ENCODE data around the gene MS4A10. TPM values are rescaled to one million over a fixed set of nuclear protein-coding genes. Genes with fewer than 3 reads are reported as not detected.

MS4A10 gene
- polyA plus RNA-seq, 1 donor (not counting 4 experiments of a cell fraction or from before 2014, with no cell fraction given) = not detected

- H3K27me3 ChIP-seq (ENCODE audit: control insufficient read depth, extremely low read depth, insufficient read depth, low read length) = no peaks in the 10 kb centered on the region
- peaks cover 15% of the 10 kb centered on the region for H3K79me2 ChIP-seq (ENCODE audit: control insufficient read depth, insufficient read depth, low read length)
- DNase-seq (ENCODE audit: low read depth, low spot score) = no peak
- H3K4me2 ChIP-seq (ENCODE audit: control insufficient read depth, extremely low read depth, insufficient read depth, low read depth, low read length) = no peak overlapping the region
- no peak for FAIRE-seq
- no peak overlapping the region for H3K4me3 ChIP-seq (ENCODE audit: control insufficient read depth in 2 of 3, extremely low read depth in 1 of 3, insufficient read depth in 2 of 3, low read depth in 1 of 3, low read length in 3 of 3)
- no peak overlapping the region for H3K9ac ChIP-seq (ENCODE audit: control insufficient read depth, extremely low read depth, insufficient read depth, low read length)
- H3K36me3 ChIP-seq (ENCODE audit: control insufficient read depth in 2 of 2, extremely low read depth in 1 of 2, insufficient read depth in 2 of 2, low read length in 2 of 2) = peaks cover 25 to 43% of the 10 kb centered on the region in 2 experiments
- dilution Hi-C loops (cut with MboI; ENCODE audit: extremely low pct_ligation_motif_present, low sequenced_read_pairs) = no loop called here
- no peaks in the 10 kb centered on the region for H3K9me1 ChIP-seq (ENCODE audit: control insufficient read depth, extremely low read depth, insufficient read depth, low read length)
- peaks cover 2% of the 10 kb centered on the region for H4K20me1 ChIP-seq (ENCODE audit: control insufficient read depth, extremely low read depth, insufficient read depth, low read length)
- H3K4me1 ChIP-seq (ENCODE audit: control insufficient read depth, extremely low read depth, insufficient read depth, low read length) = peaks cover 6% of the 10 kb centered on the region
- no peaks in the 10 kb centered on the region for H3K9me3 ChIP-seq (ENCODE audit: control insufficient read depth, low read depth, low read length)
- no peak for TF ChIP-seq CTCF (optimal IDR thresholded peaks at IDR 0.05 in 1 of 3, IDR thresholded peaks at IDR 0.05 in 1 of 3, conservative IDR thresholded peaks at IDR 0.05 in 1 of 3; ENCODE audit: extremely low read depth in 1 of 3, insufficient read depth in 2 of 3, low read length in 3 of 3)
- TF ChIP-seq EZH2 (IDR thresholded peaks at IDR 0.05; ENCODE audit: low read length) = no peak
- no peak overlapping the region for H3K27ac ChIP-seq (ENCODE audit: control insufficient read depth, insufficient read depth, low read length)
- no peak overlapping the region for H2AFZ ChIP-seq (ENCODE audit: control insufficient read depth, low read length)
Measured at GRCh38 chr11:60849641-60850520, 64.7 kb downstream of the MS4A10 start.

Other genes starting within 250 kb of the MS4A10 start
- not detected in 3 replicates for gene MS4A8, start 85.7 kb upstream of the MS4A10 start, polyA plus RNA-seq
- gene MS4A18, start 60.6 kb upstream of the MS4A10 start, polyA plus RNA-seq = not detected in 3 replicates
- 0.03 TPM in 1 of 3 replicates, not detected in the others for gene MS4A15, start 28.5 kb upstream of the MS4A10 start, polyA plus RNA-seq
- gene CCDC86, start 56.8 kb downstream of the MS4A10 start, polyA plus RNA-seq = 21.4 to 44.1 TPM (median 29.3 TPM) in 3 replicates
- not detected in 3 replicates for gene PTGDR2, start 70.6 kb downstream of the MS4A10 start, polyA plus RNA-seq
- gene ZP1, start 82.2 kb downstream of the MS4A10 start, polyA plus RNA-seq = not detected in 3 replicates
- 16.9 to 67.7 TPM (median 35.4 TPM) in 3 replicates for gene PRPF19, start 121.3 kb downstream of the MS4A10 start, polyA plus RNA-seq
- gene TMEM109, start 128.8 kb downstream of the MS4A10 start, polyA plus RNA-seq = 19.0 to 42.3 TPM (median 25.2 TPM) in 3 replicates
- gene TMEM132A, start 139.1 kb downstream of the MS4A10 start, polyA plus RNA-seq = 16.6 to 54.1 TPM (median 29.7 TPM) in 3 replicates
- 0.79 to 2.0 TPM (median 1.0 TPM) in 3 replicates for gene SLC15A3, start 166.8 kb downstream of the MS4A10 start, polyA plus RNA-seq
- gene CD6, start 186.3 kb downstream of the MS4A10 start, polyA plus RNA-seq = 0.03 TPM in 3 replicates